Measurements from ENCODE around the gene HS6ST2. TPM values are rescaled to one million over a fixed set of nuclear protein-coding genes. Genes with fewer than 3 reads are reported as not detected.

HS6ST2 gene
- total RNA-seq, 1 experiment from 2014 or later, result 13.4 TPM

DNA sequence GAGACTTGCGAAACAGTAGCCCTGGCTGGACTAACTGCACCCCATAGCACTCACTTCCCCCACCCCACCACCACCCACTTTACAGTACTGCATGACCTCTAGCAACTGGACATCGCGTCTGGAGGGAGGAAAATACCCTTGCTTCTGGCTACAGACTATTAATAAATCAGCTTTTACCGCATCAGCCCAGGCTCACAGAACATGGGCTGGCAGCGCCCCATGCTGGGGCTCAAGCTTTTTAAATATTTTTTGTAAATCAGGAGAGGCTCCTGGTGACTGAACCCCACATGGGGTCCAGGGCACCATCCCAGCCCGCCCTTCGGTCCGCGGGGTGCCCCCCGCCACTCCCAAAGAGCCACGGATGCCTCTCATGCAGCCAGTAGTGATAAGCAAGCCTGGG is 2.7 kb downstream of the HS6ST2 start:
- peaks cover 65% of the 10 kb centered on the region for H3K79me2 ChIP-seq (ENCODE audit: low read depth)
- H3K4me3 ChIP-seq, result no peak overlapping the region
- no peak for TF ChIP-seq EZH2 (IDR thresholded peaks at IDR 0.05; ENCODE audit: low read depth)
- TF ChIP-seq, protein P1, sequence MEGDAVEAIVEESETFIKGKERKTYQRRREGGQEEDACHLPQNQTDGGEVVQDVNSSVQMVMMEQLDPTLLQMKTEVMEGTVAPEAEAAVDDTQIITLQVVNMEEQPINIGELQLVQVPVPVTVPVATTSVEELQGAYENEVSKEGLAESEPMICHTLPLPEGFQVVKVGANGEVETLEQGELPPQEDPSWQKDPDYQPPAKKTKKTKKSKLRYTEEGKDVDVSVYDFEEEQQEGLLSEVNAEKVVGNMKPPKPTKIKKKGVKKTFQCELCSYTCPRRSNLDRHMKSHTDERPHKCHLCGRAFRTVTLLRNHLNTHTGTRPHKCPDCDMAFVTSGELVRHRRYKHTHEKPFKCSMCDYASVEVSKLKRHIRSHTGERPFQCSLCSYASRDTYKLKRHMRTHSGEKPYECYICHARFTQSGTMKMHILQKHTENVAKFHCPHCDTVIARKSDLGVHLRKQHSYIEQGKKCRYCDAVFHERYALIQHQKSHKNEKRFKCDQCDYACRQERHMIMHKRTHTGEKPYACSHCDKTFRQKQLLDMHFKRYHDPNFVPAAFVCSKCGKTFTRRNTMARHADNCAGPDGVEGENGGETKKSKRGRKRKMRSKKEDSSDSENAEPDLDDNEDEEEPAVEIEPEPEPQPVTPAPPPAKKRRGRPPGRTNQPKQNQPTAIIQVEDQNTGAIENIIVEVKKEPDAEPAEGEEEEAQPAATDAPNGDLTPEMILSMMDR (conservative IDR thresholded peaks at IDR 0.05), result no peak
- H3K27me3 ChIP-seq (ENCODE audit: insufficient read depth, low read depth), result no peaks in the 10 kb centered on the region
- H2AFZ ChIP-seq, result no peak overlapping the region
- no peak overlapping the region for H3K27ac ChIP-seq
- no peaks in the 10 kb centered on the region; the same call in 1 of the 2 replicates for H4K20me1 ChIP-seq (ENCODE audit: insufficient read depth)
- H3K4me2 ChIP-seq, result peak overlapping the region; percentile 13
- no peaks in the 10 kb centered on the region for H3K9me2 ChIP-seq (ENCODE audit: insufficient read depth)
- H3F3A ChIP-seq (ENCODE audit: insufficient read depth, low read depth), result 0 out of 2 replicates have a peak, but pooled peaks cover 5% of the 10 kb centered on the region
- 0 out of 2 replicates have a peak, but pooled peaks cover 4% of the 10 kb centered on the region for H3K36me3 ChIP-seq (ENCODE audit: low read depth)
- CTCF ChIA-PET, result interaction anchor here (0.6 kb wide), 1 partner anchor 202 kb away, joined by 5 read pairs; no protein-coding TSS in a partner anchor
- BruUV-seq (replicated peaks), result no TSS peak
- DNase-seq, result no peak
- POLR2A ChIA-PET (ENCODE audit: unreplicated experiment), result no interaction called here
- peaks cover 4% of the 10 kb centered on the region; the same call in 1 of the 2 replicates for H3K9me3 ChIP-seq (ENCODE audit: insufficient read depth, low read depth)
- intact Hi-C loops (cut with micrococcal nuclease; ENCODE audit: unreplicated experiment), result loop anchor here (10.0 kb wide), 1 partner anchor 121 kb away; no protein-coding TSS in a partner anchor
- H3K4me1 ChIP-seq (replicated peaks; ENCODE audit: insufficient read depth), result peaks cover 45% of the 10 kb centered on the region

DNA sequence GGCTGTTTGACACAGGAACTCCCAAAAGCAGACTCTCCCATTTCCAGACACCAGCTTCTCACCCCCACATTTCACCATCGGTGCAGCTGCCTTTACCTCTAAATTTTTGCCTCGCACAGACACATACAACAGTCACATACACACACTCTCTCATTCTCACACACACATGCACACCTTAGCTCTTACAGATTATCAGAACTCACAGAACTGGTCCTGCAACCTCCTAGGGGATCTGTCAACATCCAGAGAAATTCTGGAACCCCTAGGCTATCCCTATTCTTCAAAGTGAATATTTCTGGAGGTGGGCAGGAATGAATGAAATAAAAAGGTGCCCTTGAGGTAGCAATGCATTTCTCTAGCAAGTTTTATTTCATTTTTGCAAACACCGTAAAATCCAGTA is 4.1 kb downstream of the HS6ST2 start:
- no peak overlapping the region for H3K4me3 ChIP-seq
- no peak overlapping the region for H2AFZ ChIP-seq
- intact Hi-C loops (cut with micrococcal nuclease; ENCODE audit: unreplicated experiment), result loop anchor here (10.0 kb wide), 1 partner anchor 120 kb away; no protein-coding TSS in a partner anchor
- no peaks in the 10 kb centered on the region for H3K9me2 ChIP-seq (ENCODE audit: insufficient read depth)
- BruUV-seq (replicated peaks), result TSS peak; percentile 7
- peaks cover 68% of the 10 kb centered on the region for H3K79me2 ChIP-seq (ENCODE audit: low read depth)
- H3K4me1 ChIP-seq (replicated peaks; ENCODE audit: insufficient read depth), result peaks cover 48% of the 10 kb centered on the region
- H3K9me3 ChIP-seq (ENCODE audit: insufficient read depth, low read depth), result peaks cover 4% of the 10 kb centered on the region; the same call in 1 of the 2 replicates
- peak in 1 of 2 experiments; percentile 68 for DNase-seq
- no peaks in the 10 kb centered on the region; the same call in 1 of the 2 replicates for H4K20me1 ChIP-seq (ENCODE audit: insufficient read depth)
- TF ChIP-seq, protein P1 (conservative IDR thresholded peaks at IDR 0.05), result no peak
- no peak for TF ChIP-seq EZH2 (IDR thresholded peaks at IDR 0.05; ENCODE audit: low read depth)
- ChIA-PET POLR2A (ENCODE audit: unreplicated experiment) (no interaction called here), CTCF (no interaction called here)
- 0 out of 2 replicates have a peak, but pooled peaks cover 4% of the 10 kb centered on the region for H3K36me3 ChIP-seq (ENCODE audit: low read depth)
- H3K4me2 ChIP-seq, result peak overlapping the region; percentile 13
- 0 out of 2 replicates have a peak overlapping the region, but pooled peaks have one; percentile 2 for H3K27ac ChIP-seq
- H3F3A ChIP-seq (ENCODE audit: insufficient read depth, low read depth), result 0 out of 2 replicates have a peak, but pooled peaks cover 5% of the 10 kb centered on the region
- H3K27me3 ChIP-seq (ENCODE audit: insufficient read depth, low read depth), result no peaks in the 10 kb centered on the region

DNA sequence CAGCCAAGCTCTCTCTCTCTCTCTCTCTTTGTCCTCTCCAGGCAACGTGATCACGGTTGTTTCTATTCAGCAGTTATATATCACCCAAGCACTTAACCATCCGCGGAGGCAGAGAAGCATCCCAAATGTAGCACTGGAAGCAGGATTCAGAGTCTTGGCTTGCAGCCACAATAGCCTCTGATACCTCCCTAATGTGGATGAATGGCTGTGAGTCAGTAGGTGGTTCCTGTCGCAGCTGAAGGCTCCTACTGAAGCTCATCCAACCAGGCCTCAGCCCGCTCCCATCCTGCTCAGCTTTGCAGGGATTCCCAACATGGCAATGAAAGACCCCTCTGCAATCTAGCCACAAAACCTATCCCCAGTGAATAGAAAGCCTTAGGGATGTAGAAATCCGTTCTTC is 5.1 kb downstream of the HS6ST2 start:
- POLR2A ChIA-PET (ENCODE audit: unreplicated experiment), result no interaction called here
- CTCF ChIA-PET, result no interaction called here
- H4K20me1 ChIP-seq (ENCODE audit: insufficient read depth), result no peaks in the 10 kb centered on the region; the same call in 1 of the 2 replicates
- no peaks in the 10 kb centered on the region for H3K9me2 ChIP-seq (ENCODE audit: insufficient read depth)
- peaks cover 75% of the 10 kb centered on the region for H3K79me2 ChIP-seq (ENCODE audit: low read depth)
- H2AFZ ChIP-seq, result no peak overlapping the region
- peaks cover 4% of the 10 kb centered on the region; the same call in 1 of the 2 replicates for H3K9me3 ChIP-seq (ENCODE audit: insufficient read depth, low read depth)
- no peak for TF ChIP-seq EZH2 (IDR thresholded peaks at IDR 0.05; ENCODE audit: low read depth)
- TF ChIP-seq, protein P1 (conservative IDR thresholded peaks at IDR 0.05), result no peak
- no peak overlapping the region for H3K4me3 ChIP-seq
- H3K36me3 ChIP-seq (ENCODE audit: low read depth), result 0 out of 2 replicates have a peak, but pooled peaks cover 4% of the 10 kb centered on the region
- DNase-seq, result no peak
- no TSS peak for BruUV-seq (replicated peaks)
- intact Hi-C loops (cut with micrococcal nuclease; ENCODE audit: unreplicated experiment), result loop anchor here (10.0 kb wide), 1 partner anchor 119 kb away; no protein-coding TSS in a partner anchor
- no peak overlapping the region for H3K4me2 ChIP-seq
- H3F3A ChIP-seq (ENCODE audit: insufficient read depth, low read depth), result no peaks in the 10 kb centered on the region
- H3K4me1 ChIP-seq (replicated peaks; ENCODE audit: insufficient read depth), result peaks cover 49% of the 10 kb centered on the region
- H3K27ac ChIP-seq, result no peak overlapping the region
- H3K27me3 ChIP-seq (ENCODE audit: insufficient read depth, low read depth), result no peaks in the 10 kb centered on the region

All from PC-9 (cell line).